CMK (cell line): Measurements from ENCODE around the gene HDGFL2.
"Not testable (repeated sequence)": the region's sequence is repeated elsewhere in the genome, so short reads cannot be mapped to it uniquely, and the experiment has no call there.

Experiments used
- DNase-seq: peaks from one replicate; pipeline ENCODE4 v3.0.0-alpha.2; 2010; ENCODE audit warnings: low read depth

The HDGFL2 gene

DNA sequence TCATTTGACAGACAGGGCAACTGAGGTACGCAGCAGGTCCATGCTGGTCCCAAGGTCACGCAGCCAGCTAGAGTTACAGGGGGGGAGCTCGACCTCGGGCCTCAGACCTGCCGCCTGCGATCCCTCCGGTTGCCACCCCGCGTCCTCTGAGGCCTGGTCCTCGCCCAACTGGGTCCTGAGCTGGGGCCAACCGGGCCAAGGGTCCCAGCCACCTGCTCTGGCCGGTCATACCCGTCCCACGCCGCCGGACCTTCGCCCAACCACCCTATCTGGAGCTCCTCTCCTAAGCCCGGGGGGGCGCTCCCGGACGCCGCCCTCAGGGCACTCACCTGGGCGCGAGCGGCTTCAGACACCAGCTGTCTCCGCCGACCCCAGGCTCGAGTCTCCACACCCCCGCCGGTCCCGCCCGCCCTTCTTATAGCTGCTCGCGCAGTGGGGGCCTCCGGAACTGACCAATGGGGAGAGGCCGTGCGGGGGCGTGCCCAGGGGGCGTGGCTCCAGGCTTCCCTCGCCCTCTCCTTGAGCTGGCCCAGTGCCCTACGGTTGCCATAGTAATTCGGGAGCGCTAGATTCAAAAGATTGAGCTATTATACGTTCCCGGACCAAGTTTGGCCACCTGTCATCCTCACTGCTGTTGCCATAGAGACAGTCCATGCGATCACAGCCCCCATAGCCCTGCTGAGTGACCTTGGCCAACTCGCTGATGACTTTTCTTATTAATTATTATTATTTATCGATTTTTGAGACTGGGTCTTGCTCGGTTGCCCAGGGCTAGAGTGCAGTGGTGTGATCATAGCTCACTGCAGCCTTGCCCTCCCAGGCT, 63.0 kb downstream of the HDGFL2 start, which contains the start of gene PLIN5:
Gene PLIN5, minus strand, starts transcription at position 389 of the 823 bp plus-strand sequence. CDS start 1,150 bp downstream, outside the sequence.
- no peak for DNase-seq

DNA sequence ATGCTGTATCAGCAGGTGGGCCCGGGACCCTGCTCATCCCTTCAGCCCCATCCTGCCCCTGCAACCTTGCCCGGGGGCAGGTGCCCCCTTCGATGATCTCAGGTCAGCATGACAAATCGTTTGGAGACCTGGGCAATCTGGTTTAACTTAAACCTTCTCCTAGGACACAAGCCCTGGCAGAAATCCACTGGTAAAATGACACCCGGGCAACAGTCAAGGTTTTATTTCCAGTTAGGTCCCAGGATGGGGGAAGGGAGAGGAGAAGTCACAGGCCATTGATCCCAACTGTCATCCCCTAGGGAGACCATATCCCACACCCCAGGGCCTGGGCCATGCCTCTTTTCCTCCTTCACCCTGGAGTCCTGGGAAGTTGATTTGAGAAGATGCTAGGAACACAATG, 64.7 kb downstream of the HDGFL2 start:
- DNase-seq, result no peak

DNA sequence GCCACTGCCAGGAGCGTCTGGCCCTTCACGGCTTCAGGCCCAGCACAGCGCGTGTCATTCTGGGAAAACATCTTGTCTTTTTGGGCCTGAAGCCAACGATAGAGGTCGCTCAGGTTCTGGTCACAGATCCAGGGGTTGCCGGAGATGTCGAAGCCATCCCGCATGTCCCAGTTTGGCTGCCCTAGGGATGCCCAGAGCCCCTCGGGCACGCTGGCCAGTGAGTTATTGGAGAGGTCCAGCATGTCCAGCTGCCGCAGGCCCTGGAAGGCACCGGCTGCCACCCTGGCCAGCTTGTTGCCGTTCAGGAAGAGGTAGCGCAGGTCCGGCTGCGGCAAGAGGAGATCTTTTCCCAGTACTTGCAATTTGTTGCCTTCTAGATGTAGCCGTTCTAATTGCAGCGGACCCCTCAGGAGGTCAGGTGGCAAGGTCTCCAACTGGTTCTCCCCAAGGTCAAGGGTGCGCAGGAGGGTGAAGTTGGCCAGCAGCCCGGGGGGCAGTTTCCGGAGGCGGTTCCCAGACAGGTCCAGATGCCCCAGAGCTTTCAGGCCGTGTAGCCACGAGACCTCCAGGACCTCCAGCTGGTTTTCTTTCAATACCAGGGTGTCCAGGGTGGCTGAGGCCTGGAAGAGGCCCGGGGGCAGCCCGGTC, 66.0 kb downstream of the HDGFL2 start:
- no peak for DNase-seq

GRCh38 chr19:4538601-4538954, 66.5 kb downstream of the HDGFL2 start:
- no peak for DNase-seq

DNA sequence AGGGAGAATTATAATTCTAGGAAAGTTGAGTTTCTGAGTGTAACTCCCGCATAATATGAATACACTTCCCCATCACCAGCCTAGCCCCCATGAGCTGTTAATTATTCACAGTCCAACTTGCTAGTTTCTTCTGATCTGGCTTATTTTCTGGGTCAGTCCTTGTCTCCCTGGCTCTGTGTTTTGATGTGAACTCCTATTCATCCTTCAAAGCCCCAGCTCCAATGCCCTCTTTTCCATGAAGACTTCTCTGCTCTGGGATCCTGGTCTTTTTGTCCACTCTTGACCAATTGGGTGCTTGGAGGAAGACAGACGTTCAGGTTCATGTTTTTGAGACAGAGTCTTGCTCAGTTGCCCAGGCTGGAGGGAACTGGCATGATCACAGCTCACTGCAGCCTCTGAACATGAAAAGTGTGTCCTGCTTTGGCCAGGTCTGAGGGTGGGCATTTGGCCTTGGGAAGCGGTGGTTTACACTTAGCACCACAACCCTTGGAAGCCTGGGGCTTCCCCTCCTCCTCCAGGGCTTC, 67.1 kb downstream of the HDGFL2 start:
- no peak for DNase-seq

DNA sequence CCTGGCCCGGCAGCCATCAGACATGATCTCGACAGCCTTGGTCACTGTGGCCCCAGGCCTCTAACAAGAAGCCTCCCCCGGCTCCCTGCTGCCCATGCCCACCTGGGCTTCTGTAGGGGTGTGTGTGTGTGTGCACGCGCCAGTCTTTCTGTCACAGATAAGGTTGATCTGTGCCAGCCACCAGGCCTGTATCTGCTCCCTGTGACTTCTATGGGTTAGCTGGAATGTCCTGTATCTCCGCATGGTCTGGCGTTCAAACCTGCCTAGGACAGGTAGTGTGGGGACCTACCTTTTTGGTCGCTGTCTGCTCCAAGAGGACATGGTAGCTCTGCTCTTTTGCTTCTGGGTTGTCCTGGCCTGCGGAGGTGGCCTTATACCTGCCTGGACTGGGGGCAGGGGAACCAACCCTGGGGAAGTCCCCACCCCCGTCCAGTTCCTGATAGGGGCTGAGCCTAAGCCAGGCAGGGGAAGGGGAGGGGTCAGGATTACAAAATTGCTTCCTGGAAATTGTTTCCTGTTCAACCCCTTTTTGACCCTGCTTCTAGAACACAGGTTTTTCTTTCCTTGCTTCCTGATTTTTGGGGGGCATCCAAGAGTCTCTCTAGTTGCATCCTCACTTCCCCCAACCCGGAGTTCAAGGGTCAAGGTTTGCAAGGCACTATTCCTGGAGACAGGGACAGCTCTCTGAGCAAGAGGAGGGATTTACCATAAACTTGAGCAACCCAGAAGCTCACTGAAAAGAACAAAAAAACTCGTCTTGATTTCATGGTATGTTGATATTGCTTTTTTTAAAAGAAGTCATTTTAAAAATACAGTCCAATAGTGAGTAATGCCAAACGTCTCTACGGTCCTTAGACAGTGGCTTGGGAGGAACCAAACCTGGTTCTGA, 67.8 kb downstream of the HDGFL2 start, which contains the start of gene LRG1:
Gene LRG1, minus strand, starts transcription at position 344 of the 889 bp plus-strand sequence. Its CDS starts 23 bp downstream, at position 321.
- no peak for DNase-seq

- DNase-seq, result no peak
Observed at GRCh38 chr19:4541114-4541805, 69.2 kb downstream of the HDGFL2 start.

- not testable (repeated sequence) for DNase-seq
Observed at GRCh38 chr19:4541806-4542145, 69.7 kb downstream of the HDGFL2 start.

- DNase-seq, result no peak
Observed at GRCh38 chr19:4542896-4543841, 71.1 kb downstream of the HDGFL2 start.

- no peak for DNase-seq
Observed at GRCh38 chr19:4543842-4544647, 71.9 kb downstream of the HDGFL2 start.

DNA sequence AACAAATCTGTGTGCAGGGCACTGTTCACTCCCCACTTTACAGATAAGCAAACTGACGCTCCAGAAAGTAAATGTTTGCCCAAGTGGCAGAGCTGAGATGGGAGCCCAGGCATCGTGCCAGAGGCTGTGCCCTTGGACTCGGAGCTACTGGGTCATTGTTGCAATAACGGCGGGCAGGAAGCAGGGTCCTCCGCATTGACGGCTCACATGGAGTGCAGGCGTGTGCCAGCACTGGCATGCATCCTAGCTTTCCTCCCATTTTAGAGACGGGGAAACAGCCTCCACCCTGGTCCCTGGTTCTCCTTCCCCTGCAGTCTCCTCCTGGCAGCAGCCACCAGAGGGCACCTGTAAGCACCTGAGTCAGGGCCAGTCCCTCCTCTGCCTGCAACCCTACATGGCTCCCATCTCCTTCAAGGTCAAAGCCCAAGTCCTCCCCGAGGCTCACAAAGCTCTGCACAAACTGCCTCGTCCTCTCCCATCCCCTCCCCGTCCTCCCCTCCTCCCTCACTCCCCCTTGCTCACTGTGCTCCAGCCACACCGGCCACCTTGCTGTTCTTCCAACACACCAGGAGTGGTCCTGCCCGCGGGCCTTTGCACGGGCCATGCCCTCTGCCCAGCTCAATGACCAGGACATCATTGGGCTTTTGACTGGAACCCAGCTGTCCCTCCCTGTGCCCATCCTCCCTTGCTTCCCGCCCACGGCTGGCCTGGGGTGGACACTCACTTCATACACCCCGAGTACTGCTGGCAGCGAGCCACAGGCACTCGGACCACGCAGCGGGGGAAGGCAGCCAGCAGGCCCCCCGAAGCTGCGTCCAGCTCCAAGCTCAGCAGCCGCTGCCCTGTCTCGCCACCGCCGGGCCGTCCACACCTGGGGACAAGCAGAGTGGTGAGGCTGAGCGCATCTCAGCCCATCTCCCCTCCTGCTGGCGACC, 75.5 kb downstream of the HDGFL2 start:
- no peak for DNase-seq

GRCh38 chr19:4548238-4548584, 76.1 kb downstream of the HDGFL2 start:
- DNase-seq, result no peak

DNA sequence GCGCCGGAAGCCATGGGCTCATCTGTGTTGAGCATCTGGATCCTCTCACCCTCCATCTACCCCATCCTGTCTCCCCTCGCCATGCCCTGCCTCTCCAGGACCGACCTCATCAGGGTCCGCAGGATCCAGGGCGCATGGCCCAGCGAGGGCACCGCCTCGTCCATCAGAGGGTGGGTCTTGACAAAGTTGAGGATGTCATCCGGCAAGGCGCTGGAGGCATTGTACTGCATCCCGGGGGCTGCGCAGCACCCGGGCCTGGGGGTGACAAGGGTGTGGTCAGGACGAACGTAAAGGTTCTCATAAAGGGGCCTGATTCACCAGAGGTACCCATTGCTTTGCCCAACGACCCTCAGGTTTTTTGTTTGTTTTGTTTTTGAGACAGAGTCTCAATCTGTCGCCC, 77.9 kb downstream of the HDGFL2 start:
- DNase-seq, result no peak

- DNase-seq, result no peak
Observed at GRCh38 chr19:4550479-4551050, 78.5 kb downstream of the HDGFL2 start.
